Sigmoid colon (tissue), 7 donors: Measurements from ENCODE around the gene UPP1. TPM values are rescaled to one million over a fixed set of nuclear protein-coding genes. Genes with fewer than 3 reads are reported as not detected.

Experiments
- DNase-seq: peaks from one replicate; pipeline ENCODE4 v3.0.0-alpha.2; 2019
- H3K27ac ChIP-seq, 4 donors: fragments of 200-600 bp; sonication (generic); one replicate each; pipeline ENCODE4 v1.5.1; 2016 to 2019; ENCODE audit warnings: mild to moderate bottlenecking in 1 of 4
- H3K27me3 ChIP-seq, 3 donors: fragments of 200-600 bp; sonication (generic); one replicate each; pipeline ENCODE4 v1.5.1; 2019; ENCODE audit warnings: mild to moderate bottlenecking in 1 of 3
- H3K36me3 ChIP-seq, 4 donors: fragments of 200-600 bp; sonication (generic); one replicate each; pipeline ENCODE4 v1.5.1; 2016 to 2019
- H3K4me1 ChIP-seq, 4 donors: fragments of 200-600 bp; sonication (generic); one replicate each; pipeline ENCODE4 v1.5.1; 2017 to 2019
- H3K4me3 ChIP-seq, 4 donors: fragments of 200-600 bp; sonication (generic); one replicate each; pipeline ENCODE4 v1.5.1; 2017 to 2019; ENCODE audit warnings: mild to moderate bottlenecking in 2 of 4, moderate library complexity in 1 of 4
- H3K9me3 ChIP-seq, 4 donors: fragments of 200-600 bp in 3 of 4; sonication (generic) in 3 of 4; one replicate each; pipeline versions ENCODE4 v1.5.1 to v1.6.1; 2013 to 2019
- EP300 ChIP-seq, 4 donors: sonication (generic); formaldehyde crosslinking; IDR thresholded peaks; one replicate each; pipeline ENCODE4 v1.6.1; 2017; ENCODE audit warnings: antibody characterized with exemption in 4 of 4
- POLR2A ChIP-seq, 2 donors: fragments of 450-650 bp; IDR thresholded peaks; one replicate each; pipeline ENCODE4 v1.6.1; 2016; ENCODE audit warnings: antibody characterized with exemption in 2 of 2, mild to moderate bottlenecking in 2 of 2, moderate library complexity in 2 of 2
- POLR2AphosphoS5 ChIP-seq, 4 donors: sonication (generic); formaldehyde crosslinking; IDR thresholded peaks; one replicate each; pipeline ENCODE4 v1.6.1; 2017; ENCODE audit warnings: antibody characterized with exemption in 4 of 4
- WGBS, 2 donors: extraction: QIAGEN DNeasy Blood & Tissue Kit; methylation state at CpG; one replicate each; pipeline ENCODE4 v1.1.7; 2013; 5-methylcytosine and 5-hydroxymethylcytosine counted together
- intact Hi-C: fragments of 100-400 bp; cut with DNase I; formaldehyde crosslinking; loops from one replicate; pipeline ENCODE4 v1.15.1; 2023
- polyA plus RNA-seq, 3 donors: library from polyadenylated mRNA; stranded (reverse); fragments of 200-250 nt; gene quantifications; one replicate each; pipeline ENCODE4 v1.2.3, GENCODE V29; 2013
- total RNA-seq, 4 donors: library from RNA; depleted of rRNA; stranded (reverse); fragments of >200 nt; gene quantifications; one replicate each; pipeline ENCODE4 v1.1.0, GENCODE V29; 2016
- TF ChIP-seq, protein P1 (sequence below), 4 experiments: fragments of 450-650 bp in 3 of 4; fragments of 200-600 bp in 1 of 4; IDR thresholded peaks; one replicate each; pipeline ENCODE4 v1.5.1; 2016 to 2019; ENCODE audit warnings: antibody characterized with exemption in 4 of 4, mild to moderate bottlenecking in 3 of 4, moderate library complexity in 2 of 4
- donor health status: healthy with polysubstance abuse.
- donor health status: Bipolar disorder and iron deficiency.
- donor health status: healthy.

Gene UPP1
- total and polyA plus RNA-seq, 7 donors: 10.2 to 136 (median 17.1) TPM

DNA sequence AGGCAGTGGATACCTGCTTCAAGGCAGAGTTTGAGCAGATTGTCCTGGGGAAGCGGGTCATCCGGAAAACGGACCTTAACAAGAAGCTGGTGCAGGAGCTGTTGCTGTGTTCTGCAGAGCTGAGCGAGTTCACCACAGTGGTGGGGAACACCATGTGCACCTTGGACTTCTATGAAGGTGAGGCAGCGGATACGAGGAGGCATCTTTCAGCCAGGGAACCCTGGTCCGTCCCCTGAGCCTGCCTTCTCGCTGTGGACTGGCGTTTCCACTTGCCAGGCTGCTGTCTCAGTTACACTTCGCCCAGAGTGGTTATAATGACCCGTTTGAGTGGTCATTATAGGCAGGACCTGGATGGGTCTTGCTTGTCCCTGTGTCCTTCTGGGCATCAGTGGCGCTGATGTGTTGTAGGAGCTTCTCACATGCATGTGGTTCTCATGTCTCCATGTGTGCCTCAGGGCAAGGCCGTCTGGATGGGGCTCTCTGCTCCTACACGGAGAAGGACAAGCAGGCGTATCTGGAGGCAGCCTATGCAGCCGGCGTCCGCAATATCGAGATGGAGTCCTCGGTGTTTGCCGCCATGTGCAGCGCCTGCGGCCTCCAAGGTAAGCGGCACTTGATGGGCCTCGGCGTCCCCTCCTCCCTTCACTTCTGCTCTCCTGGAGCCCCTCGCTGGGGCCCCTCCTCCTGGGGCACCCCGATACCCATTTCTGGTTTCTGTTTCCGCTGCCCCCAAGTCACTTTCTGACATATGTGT, 18.0 kb downstream of the UPP1 start:
- peaks cover 0 to 55% (median 12%) of the 10 kb centered on the region in 4 donors for H3K36me3 ChIP-seq

DNA sequence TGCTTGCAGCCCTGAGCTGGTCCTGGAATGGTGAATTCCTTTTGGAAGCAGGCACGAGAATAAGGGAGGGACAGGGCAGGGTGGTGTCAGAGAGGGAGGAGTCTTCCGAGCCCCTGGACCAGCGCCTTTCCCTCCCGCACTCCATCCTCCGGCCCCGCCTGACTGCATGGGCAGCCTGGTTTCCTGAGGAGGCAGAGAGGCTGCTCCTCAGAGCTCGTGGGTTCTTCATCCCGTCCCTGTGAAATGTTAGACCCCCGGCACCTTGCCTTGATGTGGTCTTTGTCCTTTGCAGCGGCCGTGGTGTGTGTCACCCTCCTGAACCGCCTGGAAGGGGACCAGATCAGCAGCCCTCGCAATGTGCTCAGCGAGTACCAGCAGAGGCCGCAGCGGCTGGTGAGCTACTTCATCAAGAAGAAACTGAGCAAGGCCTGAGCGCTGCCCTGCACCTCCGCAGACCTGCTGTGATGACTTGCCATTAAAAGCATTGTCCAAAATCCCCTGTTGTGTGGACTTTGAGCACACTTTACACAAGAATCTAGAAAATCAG, 18.9 kb downstream of the UPP1 start:
- Histone ChIP-seq H3K4me1 (no peaks in the 10 kb centered on the region), H3K9me3 (no peaks in the 10 kb centered on the region), H3K36me3 (peaks cover 0 to 46% (median 10%) of the 10 kb centered on the region in 4 donors), H3K27ac (no peak overlapping the region), H3K27me3 (no peaks in the 10 kb centered on the region), H3K4me3 (no peak overlapping the region)
- intact Hi-C loops: no loop called here
- no peak for DNase-seq
- 94% methylated on average over 18 of the region's 18 CpGs for WGBS, 2 donors
- TF ChIP-seq EP300 (IDR thresholded peaks at IDR 0.05): no peak
- no peak for TF ChIP-seq POLR2AphosphoS5 (IDR thresholded peaks at IDR 0.05)
- TF ChIP-seq POLR2A (IDR thresholded peaks at IDR 0.05): no peak
- TF ChIP-seq, protein P1, sequence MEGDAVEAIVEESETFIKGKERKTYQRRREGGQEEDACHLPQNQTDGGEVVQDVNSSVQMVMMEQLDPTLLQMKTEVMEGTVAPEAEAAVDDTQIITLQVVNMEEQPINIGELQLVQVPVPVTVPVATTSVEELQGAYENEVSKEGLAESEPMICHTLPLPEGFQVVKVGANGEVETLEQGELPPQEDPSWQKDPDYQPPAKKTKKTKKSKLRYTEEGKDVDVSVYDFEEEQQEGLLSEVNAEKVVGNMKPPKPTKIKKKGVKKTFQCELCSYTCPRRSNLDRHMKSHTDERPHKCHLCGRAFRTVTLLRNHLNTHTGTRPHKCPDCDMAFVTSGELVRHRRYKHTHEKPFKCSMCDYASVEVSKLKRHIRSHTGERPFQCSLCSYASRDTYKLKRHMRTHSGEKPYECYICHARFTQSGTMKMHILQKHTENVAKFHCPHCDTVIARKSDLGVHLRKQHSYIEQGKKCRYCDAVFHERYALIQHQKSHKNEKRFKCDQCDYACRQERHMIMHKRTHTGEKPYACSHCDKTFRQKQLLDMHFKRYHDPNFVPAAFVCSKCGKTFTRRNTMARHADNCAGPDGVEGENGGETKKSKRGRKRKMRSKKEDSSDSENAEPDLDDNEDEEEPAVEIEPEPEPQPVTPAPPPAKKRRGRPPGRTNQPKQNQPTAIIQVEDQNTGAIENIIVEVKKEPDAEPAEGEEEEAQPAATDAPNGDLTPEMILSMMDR (IDR thresholded peaks at IDR 0.05): no peak

More for the DNA sequence above, 18.0 kb downstream of the UPP1 start:
- H3K27me3 ChIP-seq: no peaks in the 10 kb centered on the region
- 96 to 97% methylated on average over 29 of the region's 29 CpGs for WGBS, 2 donors
- no peak overlapping the region for H3K4me3 ChIP-seq
- no peak overlapping the region for H3K27ac ChIP-seq
- intact Hi-C loops: no loop called here
- no peaks in the 10 kb centered on the region for H3K9me3 ChIP-seq
- H3K4me1 ChIP-seq: no peaks in the 10 kb centered on the region
- DNase-seq: no peak
- TF ChIP-seq, protein P1 (IDR thresholded peaks at IDR 0.05): no peak
- TF ChIP-seq POLR2AphosphoS5 (IDR thresholded peaks at IDR 0.05): no peak
- no peak for TF ChIP-seq POLR2A (IDR thresholded peaks at IDR 0.05)
- TF ChIP-seq EP300 (IDR thresholded peaks at IDR 0.05): no peak

DNA sequence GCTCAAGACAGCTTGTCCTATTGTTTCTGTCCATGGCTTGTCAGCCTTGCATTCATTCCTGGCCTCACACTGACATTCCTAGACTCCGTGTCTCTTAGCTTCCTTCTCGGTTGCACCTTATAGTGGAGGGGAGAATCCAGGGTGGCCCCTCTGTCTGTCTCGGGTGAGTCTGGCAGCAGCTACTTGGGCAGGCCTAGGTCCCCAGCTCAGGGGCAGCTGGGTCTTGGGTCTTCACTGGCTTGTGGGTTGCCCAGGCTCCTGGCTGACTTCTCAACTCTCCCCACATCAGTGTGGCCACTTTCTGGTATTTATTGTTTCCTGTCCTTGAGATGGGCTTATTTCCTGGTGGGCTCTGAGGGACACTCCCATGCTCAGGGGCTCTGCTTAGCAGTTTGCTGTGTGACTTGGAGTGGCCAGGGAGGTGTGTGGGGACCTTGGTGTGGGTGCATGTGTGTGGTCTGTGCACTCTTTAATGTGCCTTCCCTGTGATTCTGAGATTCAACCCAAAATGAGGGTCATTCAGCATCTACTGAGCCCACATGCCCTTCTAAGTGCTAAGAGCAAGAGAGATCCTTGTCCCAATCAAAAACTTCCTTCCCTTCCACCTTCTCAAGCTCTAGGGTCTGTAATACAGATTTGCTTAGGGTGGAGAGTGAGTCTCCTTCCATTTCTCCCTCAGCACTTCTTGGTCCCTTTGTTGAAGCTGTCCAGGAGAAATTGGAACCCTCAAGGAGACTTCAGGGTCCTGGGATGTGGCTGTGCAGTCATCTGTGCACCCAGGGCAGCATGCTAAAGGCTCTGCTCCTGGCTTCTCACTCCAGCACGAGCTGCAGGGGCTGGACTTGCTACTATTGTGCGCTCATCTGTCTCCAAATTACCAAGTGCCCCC, 20.1 kb downstream of the UPP1 start:
- Histone ChIP-seq H3K4me3 (no peak overlapping the region), H3K9me3 (no peaks in the 10 kb centered on the region), H3K27me3 (no peaks in the 10 kb centered on the region), H3K4me1 (no peaks in the 10 kb centered on the region), H3K27ac (no peak overlapping the region), H3K36me3 (peaks cover 0 to 35% (median 10%) of the 10 kb centered on the region in 4 donors)
- TF ChIP-seq, protein P1 (IDR thresholded peaks at IDR 0.05): no peak
- whole genome bisulfite sequencing, 2 donors: 97% methylated on average over 5 of the region's 5 CpGs
- intact Hi-C loops: no loop called here
- DNase-seq: no peak

DNA sequence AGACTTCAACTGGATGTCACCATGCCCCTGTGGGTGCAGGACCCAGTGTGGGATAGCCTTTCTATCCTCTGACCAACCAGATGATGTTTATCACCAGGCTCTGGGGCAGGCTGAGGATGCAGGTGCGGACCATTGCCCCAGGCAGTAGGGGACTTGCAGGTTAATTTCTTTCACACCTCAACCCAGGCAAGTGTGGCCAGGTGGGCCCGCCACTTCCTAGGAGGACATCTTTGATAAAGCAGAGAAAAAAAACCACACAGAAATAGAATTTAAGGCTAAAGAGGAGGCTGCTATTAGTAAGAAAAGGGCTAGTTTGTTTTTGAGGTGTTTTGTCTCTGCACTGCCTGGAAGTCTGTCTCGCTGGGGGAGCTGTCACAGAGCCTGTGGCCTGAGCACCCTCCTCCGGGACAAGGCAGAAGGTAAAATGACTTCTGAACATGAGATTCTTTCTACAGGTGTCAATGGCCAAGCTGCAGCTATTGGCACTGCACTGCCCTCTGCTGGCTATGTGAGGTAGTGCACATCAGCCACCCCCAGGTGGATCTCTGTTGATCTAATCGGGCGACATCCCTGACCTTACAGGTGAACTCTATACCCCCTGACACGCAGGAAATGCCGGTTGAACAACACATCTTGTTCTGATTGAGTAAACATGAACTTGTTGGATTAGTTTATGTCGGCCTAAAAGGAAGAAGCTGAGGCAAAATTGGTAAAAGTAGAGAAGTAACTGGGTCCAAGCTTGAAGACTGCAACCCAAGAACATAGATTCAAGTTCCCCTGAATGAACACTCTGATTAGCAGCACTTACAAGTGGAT, 21.0 kb downstream of the UPP1 start:
- Histone ChIP-seq H3K27me3 (no peaks in the 10 kb centered on the region), H3K36me3 (peaks cover 0 to 29% (median 10%) of the 10 kb centered on the region in 4 donors), H3K27ac (no peak overlapping the region), H3K4me1 (no peaks in the 10 kb centered on the region), H3K9me3 (no peaks in the 10 kb centered on the region), H3K4me3 (no peak overlapping the region)
- TF ChIP-seq POLR2AphosphoS5 (IDR thresholded peaks at IDR 0.05): no peak
- TF ChIP-seq, protein P1 (IDR thresholded peaks at IDR 0.05): peak; percentile 71 to 99 (median 96)
- intact Hi-C loops: loop anchor here (1.0 kb wide), 2 partner anchors 118 to 165 kb away; no protein-coding TSS in a partner anchor
- DNase-seq: peak; percentile 82
- 20 to 22% methylated on average over 9 of the region's 9 CpGs for WGBS, 2 donors
